ENCODE measurements around the gene ROPN1B. TPM values are rescaled to one million over a fixed set of nuclear protein-coding genes. Genes with fewer than 3 reads are reported as not detected.
"Not testable (repeated sequence)": the region's sequence is repeated elsewhere in the genome, so short reads cannot be mapped to it uniquely, and the experiment has no call there.

The ROPN1B gene
- total and polyA plus RNA-seq, 2 donors (not counting 1 experiment from before 2014, with no cell fraction given), result not detected

DNA sequence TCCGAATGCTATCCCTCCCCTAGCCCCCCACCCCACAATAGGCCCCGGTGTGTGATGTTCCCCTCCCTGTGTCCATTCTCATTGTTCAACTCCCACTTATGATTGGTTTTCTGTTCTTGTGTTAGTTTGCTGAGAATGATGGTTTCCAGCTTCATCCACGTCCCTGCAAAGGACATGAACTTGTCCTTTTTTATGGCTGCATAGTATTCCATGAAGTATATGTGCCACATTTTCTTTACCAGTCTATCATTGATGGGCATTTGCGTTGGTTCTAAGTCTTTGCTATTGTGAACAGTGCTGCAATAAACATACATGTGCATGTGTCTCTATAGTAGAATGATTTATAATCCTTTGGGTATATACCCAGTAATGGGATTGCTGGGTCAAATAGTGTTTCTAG is 12.0 kb upstream of the ROPN1B start:
- not testable (repeated sequence) for H3K9ac ChIP-seq (ENCODE audit: insufficient read depth, low read length); H3K36me3 ChIP-seq (ENCODE audit: control insufficient read depth, insufficient read depth, low read length); H3K79me2 ChIP-seq (ENCODE audit: control insufficient read depth, insufficient read depth, low read length); H2AFZ ChIP-seq (ENCODE audit: low read length); H4K20me1 ChIP-seq (ENCODE audit: control insufficient read depth, extremely low read depth, insufficient read depth, low read length); H3K4me1 ChIP-seq (ENCODE audit: control insufficient read depth, extremely low read depth, insufficient read depth, low read length); H3K4me2 ChIP-seq (ENCODE audit: extremely low read depth, insufficient read depth, low read length); H3K9me3 ChIP-seq (ENCODE audit: control insufficient read depth, insufficient read depth, low read depth, low read length); H3K27ac ChIP-seq (ENCODE audit: insufficient read depth, low read length); H3K4me3 ChIP-seq (replicated peaks in 1 of 4; ENCODE audit: control extremely low read depth in 1 of 4, insufficient read depth in 1 of 4, low read depth in 3 of 4, low read length in 4 of 4); H3K27me3 ChIP-seq (ENCODE audit: control insufficient read depth, insufficient read depth, low read length); DNase-seq (ENCODE audit: low read depth in 2 of 2)

- Histone ChIP-seq H4K20me1 (ENCODE audit: control insufficient read depth, extremely low read depth, insufficient read depth, low read length) (no peaks in the 10 kb centered on the region), H3K4me2 (ENCODE audit: extremely low read depth, insufficient read depth, low read length) (no peak overlapping the region), H3K4me3 (replicated peaks in 1 of 4; ENCODE audit: control extremely low read depth in 1 of 4, insufficient read depth in 1 of 4, low read depth in 3 of 4, low read length in 4 of 4) (no peak overlapping the region), H2AFZ (ENCODE audit: low read length) (no peak overlapping the region), H3K4me1 (ENCODE audit: control insufficient read depth, extremely low read depth, insufficient read depth, low read length) (no peaks in the 10 kb centered on the region), H3K27me3 (ENCODE audit: control insufficient read depth, insufficient read depth, low read length) (no peaks in the 10 kb centered on the region), H3K27ac (ENCODE audit: insufficient read depth, low read length) (no peak overlapping the region), H3K9me3 (ENCODE audit: control insufficient read depth, insufficient read depth, low read depth, low read length) (no peaks in the 10 kb centered on the region), H3K9ac (ENCODE audit: insufficient read depth, low read length) (no peak overlapping the region), H3K79me2 (ENCODE audit: control insufficient read depth, insufficient read depth, low read length) (no peaks in the 10 kb centered on the region), H3K36me3 (ENCODE audit: control insufficient read depth, insufficient read depth, low read length) (no peaks in the 10 kb centered on the region)
- no peak for DNase-seq (ENCODE audit: low read depth in 2 of 2)
- no peak for TF ChIP-seq EZH2 (IDR thresholded peaks at IDR 0.05; ENCODE audit: low read length, missing control alignments)
- TF ChIP-seq, protein P1, sequence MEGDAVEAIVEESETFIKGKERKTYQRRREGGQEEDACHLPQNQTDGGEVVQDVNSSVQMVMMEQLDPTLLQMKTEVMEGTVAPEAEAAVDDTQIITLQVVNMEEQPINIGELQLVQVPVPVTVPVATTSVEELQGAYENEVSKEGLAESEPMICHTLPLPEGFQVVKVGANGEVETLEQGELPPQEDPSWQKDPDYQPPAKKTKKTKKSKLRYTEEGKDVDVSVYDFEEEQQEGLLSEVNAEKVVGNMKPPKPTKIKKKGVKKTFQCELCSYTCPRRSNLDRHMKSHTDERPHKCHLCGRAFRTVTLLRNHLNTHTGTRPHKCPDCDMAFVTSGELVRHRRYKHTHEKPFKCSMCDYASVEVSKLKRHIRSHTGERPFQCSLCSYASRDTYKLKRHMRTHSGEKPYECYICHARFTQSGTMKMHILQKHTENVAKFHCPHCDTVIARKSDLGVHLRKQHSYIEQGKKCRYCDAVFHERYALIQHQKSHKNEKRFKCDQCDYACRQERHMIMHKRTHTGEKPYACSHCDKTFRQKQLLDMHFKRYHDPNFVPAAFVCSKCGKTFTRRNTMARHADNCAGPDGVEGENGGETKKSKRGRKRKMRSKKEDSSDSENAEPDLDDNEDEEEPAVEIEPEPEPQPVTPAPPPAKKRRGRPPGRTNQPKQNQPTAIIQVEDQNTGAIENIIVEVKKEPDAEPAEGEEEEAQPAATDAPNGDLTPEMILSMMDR (conservative IDR thresholded peaks at IDR 0.05 in 1 of 2, IDR thresholded peaks at IDR 0.05 in 1 of 2; ENCODE audit: low read depth in 1 of 2, low read length in 2 of 2), result no peak
These were observed 11.1 kb upstream of the ROPN1B start for GRCh38 chr3:125957674-125958510.

DNA sequence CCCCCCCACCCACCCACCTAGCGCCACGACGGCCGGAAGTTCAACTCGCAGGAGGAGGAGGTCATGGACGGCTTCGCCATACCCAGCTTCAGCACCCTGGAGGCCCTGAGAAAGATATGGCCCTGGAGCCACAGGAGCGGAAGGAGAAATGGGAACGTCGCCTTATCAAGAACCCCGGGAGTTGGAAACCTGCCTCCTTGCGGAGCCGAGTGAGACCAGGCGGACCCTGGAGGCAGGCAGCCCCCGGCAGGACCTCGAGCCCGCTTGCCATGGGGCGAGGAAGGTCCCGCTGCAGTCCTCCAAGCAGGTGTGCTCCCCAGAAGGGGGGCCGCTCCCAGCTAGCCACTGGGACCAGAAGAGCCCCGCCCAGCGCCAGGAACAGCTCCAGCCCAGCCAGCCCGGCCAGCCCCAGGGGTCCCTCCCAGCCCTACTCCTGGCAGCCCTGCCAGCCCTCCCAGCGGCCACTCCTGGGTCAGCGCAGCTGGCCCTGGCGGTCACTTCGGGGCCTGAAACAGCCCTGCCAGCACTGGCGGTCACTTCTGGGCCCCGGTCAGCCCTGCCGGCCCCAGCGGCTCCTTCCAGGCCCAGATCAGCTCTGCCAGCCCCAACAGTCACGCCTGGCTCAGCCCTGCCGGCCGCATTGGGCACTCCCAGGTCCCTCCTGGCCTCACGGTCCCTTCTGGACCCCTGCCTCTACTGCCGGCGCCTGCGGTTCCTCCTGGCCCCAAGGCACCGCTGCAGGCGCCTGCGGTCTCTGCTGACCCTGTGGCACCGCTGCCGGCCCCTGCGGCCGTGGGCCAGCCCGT is 10.3 kb upstream of the ROPN1B start:
- H4K20me1 ChIP-seq (ENCODE audit: control insufficient read depth, extremely low read depth, insufficient read depth, low read length), result no peaks in the 10 kb centered on the region
- DNase-seq (ENCODE audit: low read depth in 2 of 2), result no peak
- no peak overlapping the region for H2AFZ ChIP-seq (ENCODE audit: low read length)
- H3K27ac ChIP-seq (ENCODE audit: insufficient read depth, low read length), result no peak overlapping the region
- no peaks in the 10 kb centered on the region for H3K9me3 ChIP-seq (ENCODE audit: control insufficient read depth, insufficient read depth, low read depth, low read length)
- H3K79me2 ChIP-seq (ENCODE audit: control insufficient read depth, insufficient read depth, low read length), result no peaks in the 10 kb centered on the region
- no peaks in the 10 kb centered on the region for H3K4me1 ChIP-seq (ENCODE audit: control insufficient read depth, extremely low read depth, insufficient read depth, low read length)
- H3K4me2 ChIP-seq (ENCODE audit: extremely low read depth, insufficient read depth, low read length), result no peak overlapping the region
- H3K27me3 ChIP-seq (ENCODE audit: control insufficient read depth, insufficient read depth, low read length), result no peaks in the 10 kb centered on the region
- no peak overlapping the region for H3K4me3 ChIP-seq (replicated peaks in 1 of 4; ENCODE audit: control extremely low read depth in 1 of 4, insufficient read depth in 1 of 4, low read depth in 3 of 4, low read length in 4 of 4)
- TF ChIP-seq, protein P1 (conservative IDR thresholded peaks at IDR 0.05 in 1 of 2, IDR thresholded peaks at IDR 0.05 in 1 of 2; ENCODE audit: low read depth in 1 of 2, low read length in 2 of 2), result no peak
- TF ChIP-seq EZH2 (IDR thresholded peaks at IDR 0.05; ENCODE audit: low read length, missing control alignments), result no peak
- no peaks in the 10 kb centered on the region for H3K36me3 ChIP-seq (ENCODE audit: control insufficient read depth, insufficient read depth, low read length)
- H3K9ac ChIP-seq (ENCODE audit: insufficient read depth, low read length), result no peak overlapping the region

All from fibroblast of lung (primary cell).